K562 (cell line): ENCODE data around the gene SLC5A2.

Experiments
- CBX2 ChIP-seq: fragments of 200-600 bp; sonication (generic); IDR thresholded peaks from one replicate; pipeline ENCODE4 v1.6.1; 2012; ENCODE audit warnings: mild to moderate bottlenecking, low read length, inconsistent platforms; ENCODE audit not compliant: insufficient read depth, poor library complexity, severe bottlenecking
- CBX3 ChIP-seq, 2 experiments: IDR thresholded peaks; 1 replicate in 1 of 2; 2 replicates in 1 of 2; pipeline ENCODE4 v1.6.1; 2012; ENCODE audit warnings: inconsistent platforms in 2 of 2, low read length in 2 of 2, borderline replicate concordance in 1 of 2, control low read depth in 1 of 2
- CBX5 ChIP-seq: IDR thresholded peaks from 2 replicates; pipeline ENCODE4 v1.6.1; 2014; ENCODE audit warnings: low read depth, borderline replicate concordance
- CTCF ChIP-seq, 3 experiments: IDR thresholded peaks in 2 of 3; conservative IDR thresholded peaks in 1 of 3; 2 replicates each; pipeline ENCODE4 v1.5.1; 2011 to 2012; ENCODE audit warnings: low read length in 3 of 3, mild to moderate bottlenecking in 3 of 3, control low read depth in 2 of 3, improper control_type of control experiment in 1 of 3, inconsistent platforms in 1 of 3, low read depth in 1 of 3, mixed read lengths in 1 of 3, moderate library complexity in 1 of 3; ENCODE audit not compliant: insufficient read depth in 2 of 3
- KDM4B ChIP-seq, 2 experiments: fragments of 450-650 bp in 1 of 2; sonication (generic) in 1 of 2; IDR thresholded peaks; 2 replicates each; pipeline ENCODE4 v1.6.1; 2016 to 2017; ENCODE audit warnings: borderline replicate concordance in 2 of 2, antibody characterized with exemption in 1 of 2, low read depth in 1 of 2, mild to moderate bottlenecking in 1 of 2
- MAFK ChIP-seq: IDR thresholded peaks from 2 replicates; pipeline ENCODE4 v1.6.1; 2011; ENCODE audit warnings: low read length, improper control_type of control experiment
- POLR2AphosphoS2 ChIP-seq: IDR thresholded peaks from 2 replicates; pipeline ENCODE4 v1.6.1; 2012; ENCODE audit warnings: low read length, improper control_type of control experiment
- REST ChIP-seq, 2 experiments: fragments of 450-650 bp; formaldehyde crosslinking in 1 of 2; IDR thresholded peaks; 2 replicates each; pipeline versions ENCODE4 v1.4.0 to v1.6.1; 2014 to 2020; ENCODE audit warnings: mild to moderate bottlenecking in 2 of 2, borderline replicate concordance in 1 of 2, low read depth in 1 of 2
- TARDBP ChIP-seq: fragments of 450-650 bp; IDR thresholded peaks from 2 replicates; pipeline ENCODE4 v1.6.1; 2016
- ZNF140 ChIP-seq: fragments of 250-450 bp; sonication (Bioruptor Pico); IDR thresholded peaks from 2 replicates; pipeline ENCODE4 v1.8.0; 2021; ENCODE audit warnings: moderate library complexity, mild to moderate bottlenecking, inconsistent platforms
- ZNF175 ChIP-seq: fragments of 200-800 bp; sonication (Bioruptor generic); IDR thresholded peaks from 2 replicates; pipeline ENCODE4 v1.6.1; 2016; ENCODE audit warnings: low read depth, mild to moderate bottlenecking, missing genetic modification characterization, missing compliant biosample characterization
- ZNF239 ChIP-seq: fragments of 250-450 bp; sonication (Bioruptor Pico); IDR thresholded peaks from 2 replicates; pipeline ENCODE4 v1.4.0; 2020; ENCODE audit warnings: mild to moderate bottlenecking

GRCh38 chr16:31504159-31504558 lies 21.2 kb downstream of the SLC5A2 start:
- TF ChIP-seq CBX2 (no peak), ZNF239 (no peak), ZNF175 (CRISPR knock-in tag) (no peak), REST (IDR thresholded peaks at IDR 0.05; ENCODE audit: borderline replicate concordance) (no peak), REST (CRISPR knock-in tag; IDR thresholded peaks at IDR 0.05; ENCODE audit: low read depth) (no peak), CBX5 (no peak), CTCF (IDR thresholded peaks at IDR 0.05 in 2 of 3, conservative IDR thresholded peaks at IDR 0.05 in 1 of 3; ENCODE audit: insufficient read depth in 2 of 3, low read depth in 1 of 3, low read length in 3 of 3) (no peak), MAFK (no peak), POLR2AphosphoS2 (no peak), TARDBP (no peak), CBX3 (IDR thresholded peaks at IDR 0.05; ENCODE audit: borderline replicate concordance in 1 of 2, low read length in 2 of 2) (no peak), KDM4B (IDR thresholded peaks at IDR 0.05; ENCODE audit: borderline replicate concordance in 2 of 2, low read depth in 1 of 2) (no peak), ZNF140 (no peak)
